B cell (primary cell): ENCODE results near the gene STEAP4. TPM values are rescaled to one million over a fixed set of nuclear protein-coding genes. Genes with fewer than 3 reads are reported as not detected.

ENCODE experiments used
- ATAC-seq: fragments of 200-7000 bp; cut with Tn5 transposase; one replicate; pipeline ENCODE4 v1.10.0; 2021; ENCODE audit warnings: low read depth, mild to moderate bottlenecking, moderate number of reproducible peaks, moderate library complexity
- CTCF ChIA-PET: fragments of 350-600 bp; sonication (Branson Sonifier 250); formaldehyde crosslinking; loops from one replicate; lab custom pipeline; 2021; ENCODE audit warnings: antibody characterized with exemption, inconsistent platforms; lab: Charles Lee
- POLR2A ChIA-PET: fragments of 350-600 bp; sonication (Branson Sonifier 250); formaldehyde crosslinking; loops from one replicate; lab custom pipeline; 2021; ENCODE audit warnings: antibody characterized with exemption; lab: Charles Lee
- DNase-seq: peaks from one replicate; pipeline ENCODE4 v3.0.0; 2013
- H2AFZ ChIP-seq: 2 replicates; pipeline ENCODE4 v1.6.1; 2012; ENCODE audit warnings: mild to moderate bottlenecking, low read depth, low read length; ENCODE audit not compliant: insufficient read depth, poor library complexity, severe bottlenecking
- H3K27ac ChIP-seq, 2 donors: 1 replicate in 1 of 2; 2 replicates in 1 of 2; pipeline ENCODE4 v1.5.1; 2012 to 2013; ENCODE audit warnings: low read length in 2 of 2, mild to moderate bottlenecking in 2 of 2, moderate library complexity in 1 of 2
- H3K27me3 ChIP-seq, 4 experiments: fragments of 200-600 bp in 1 of 4; sonication (generic) in 1 of 4; replicated peaks in 1 of 4; 1 replicate in 2 of 4; 2 replicates in 2 of 4; pipeline versions ENCODE4 v1.6.1 to v1.7.0; 2013 to 2016; ENCODE audit warnings: low read length in 3 of 4, mild to moderate bottlenecking in 2 of 4, mixed read lengths in 1 of 4, moderate library complexity in 1 of 4; ENCODE audit not compliant: insufficient read depth in 4 of 4, control insufficient read depth in 3 of 4; ENCODE audit errors: control extremely low read depth in 1 of 4
- H3K36me3 ChIP-seq, 2 experiments: replicated peaks in 1 of 2; 1 replicate in 1 of 2; 2 replicates in 1 of 2; pipeline versions ENCODE4 v1.6.1 to v1.7.1; 2013; ENCODE audit warnings: low read length in 1 of 2; ENCODE audit not compliant: insufficient read depth in 2 of 2, control insufficient read depth in 1 of 2; ENCODE audit errors: control extremely low read depth in 1 of 2, extremely low read depth in 1 of 2
- H3K4me1 ChIP-seq, 2 donors: fragments of 200-600 bp in 1 of 2; sonication (generic) in 1 of 2; 1 replicate in 1 of 2; 2 replicates in 1 of 2; pipeline versions ENCODE4 v1.5.1 to v1.6.1; 2013 to 2017; ENCODE audit warnings: low read length in 2 of 2; ENCODE audit not compliant: control insufficient read depth in 2 of 2, insufficient read depth in 2 of 2
- H3K4me2 ChIP-seq: replicated peaks from 2 replicates; pipeline ENCODE3; 2012; ENCODE audit warnings: mild to moderate bottlenecking, low read depth, low read length; ENCODE audit not compliant: poor library complexity, severe bottlenecking
- H3K4me3 ChIP-seq, 5 experiments: fragments of 200-600 bp in 1 of 5; sonication (generic) in 1 of 5; 1 replicate in 3 of 5; 2 replicates in 2 of 5; pipeline versions ENCODE4 v1.5.1 to v1.7.0; 2011 to 2016; ENCODE audit warnings: low read length in 4 of 5, mild to moderate bottlenecking in 4 of 5, low read depth in 2 of 5, control low read depth in 1 of 5, moderate library complexity in 1 of 5; ENCODE audit not compliant: insufficient read depth in 1 of 5; ENCODE audit errors: control extremely low read depth in 1 of 5, extremely low read depth in 1 of 5
- H3K79me2 ChIP-seq: fragments of 200-600 bp; sonication (generic); one replicate; pipeline ENCODE4 v1.6.0; 2016; ENCODE audit warnings: low read length; ENCODE audit not compliant: control insufficient read depth, insufficient read depth
- H3K9ac ChIP-seq: fragments of 200-600 bp; sonication (generic); 2 replicates; pipeline ENCODE4 v1.6.1; 2017; ENCODE audit warnings: mild to moderate bottlenecking, low read length, moderate library complexity
- H3K9me3 ChIP-seq, 3 donors: one replicate each; pipeline versions ENCODE4 v1.6.1 to v1.7.1; 2013; ENCODE audit warnings: low read length in 2 of 3; ENCODE audit not compliant: control insufficient read depth in 2 of 3, insufficient read depth in 1 of 3; ENCODE audit errors: control extremely low read depth in 1 of 3
- H4K20me1 ChIP-seq: 2 replicates; pipeline ENCODE4 v1.6.0; 2012; ENCODE audit warnings: mild to moderate bottlenecking, low read length; ENCODE audit not compliant: insufficient read depth, control insufficient read depth, poor library complexity, severe bottlenecking
- H3K27ac Mint-ChIP-seq: one replicate; pipeline ENCODE4 v1.8.0; 2021; ENCODE audit warnings: mixed read lengths
- H3K27me3 Mint-ChIP-seq: one replicate; pipeline ENCODE4 v1.8.0; 2021; ENCODE audit warnings: mixed read lengths
- H3K4me1 Mint-ChIP-seq: one replicate; pipeline ENCODE4 v1.8.0; 2021; ENCODE audit warnings: mixed read lengths
- H3K4me3 Mint-ChIP-seq: one replicate; pipeline ENCODE4 v1.8.0; 2021; ENCODE audit warnings: mixed read lengths
- H3K9me3 Mint-ChIP-seq: one replicate; pipeline ENCODE4 v1.8.0; 2022; ENCODE audit warnings: mixed read lengths; ENCODE audit not compliant: insufficient read depth
- EZH2 ChIP-seq: IDR thresholded peaks from 2 replicates; pipeline ENCODE4 v1.6.1; 2012; ENCODE audit warnings: borderline replicate concordance, low read depth, mild to moderate bottlenecking, moderate library complexity, low read length; ENCODE audit not compliant: insufficient read depth, poor library complexity, severe bottlenecking
- WGBS: methylation state at CpG from one replicate; pipeline ENCODE4 v1.1.5; 2013; ENCODE audit warnings: missing lambda C conversion rate; ENCODE audit not compliant: insufficient coverage; 5-methylcytosine and 5-hydroxymethylcytosine counted together
- intact Hi-C: fragments of 100-400 bp; cut with micrococcal nuclease; formaldehyde crosslinking; loops from one replicate; pipeline ENCODE4 v1.10.0; 2022
- polyA plus RNA-seq: library from polyadenylated mRNA; depleted of rRNA; stranded (reverse); fragments of >200 nt; gene quantifications from 2 replicates; pipeline ENCODE4 v1.2.3, GENCODE V29; 2012
- total RNA-seq, 2 donors: library from RNA; stranded (reverse); fragments of 120-200 nt in 1 of 2; gene quantifications; 1 replicate in 1 of 2; 2 replicates in 1 of 2; pipeline versions ENCODE4 v1.2.3 to v1.2.4, GENCODE V29; 2013 to 2022
- TF ChIP-seq, protein P1 (sequence below): fragments of 200-600 bp; IDR thresholded peaks from one replicate; pipeline ENCODE4 v1.8.0; 2022; ENCODE audit warnings: antibody characterized with exemption, mild to moderate bottlenecking

STEAP4 gene
- total and polyA plus RNA-seq, 2 donors (not counting 1 experiment from before 2014, with no cell fraction given) = 0.04 TPM; not detected in 1

DNA sequence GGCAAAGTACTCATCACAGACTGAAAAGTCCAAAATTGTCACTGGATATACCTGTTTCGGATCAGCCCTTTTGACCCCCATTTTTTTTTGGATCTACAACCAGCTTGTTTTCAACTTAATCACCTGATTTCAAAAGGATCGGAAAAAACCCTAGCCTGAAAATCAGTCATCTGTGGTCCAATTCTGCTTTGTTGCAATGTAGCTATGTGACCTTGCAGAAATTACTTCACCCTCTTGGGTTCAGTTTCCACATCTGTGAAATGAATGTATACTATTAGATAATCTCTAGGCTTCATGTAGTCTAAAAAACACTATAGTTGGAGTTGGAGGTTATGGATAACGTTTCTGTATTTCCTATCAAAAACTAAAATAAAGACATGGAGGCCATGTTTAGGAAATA is 37.1 kb downstream of the STEAP4 start:
- H3K27ac Mint-ChIP-seq = no peak overlapping the region
- Histone ChIP-seq H3K27me3 (peaks cover 0 to 3% (median 0%) of the 10 kb centered on the region in 4 experiments), H3K27ac (no peak overlapping the region), H3K79me2 (no peaks in the 10 kb centered on the region), H2AFZ (no peak overlapping the region), H4K20me1 (no peaks in the 10 kb centered on the region), H3K4me2 (no peak overlapping the region), H3K9me3 (no peaks in the 10 kb centered on the region), H3K36me3 (no peaks in the 10 kb centered on the region), H3K4me1 (no peaks in the 10 kb centered on the region), H3K9ac (no peak overlapping the region), H3K4me3 (no peak overlapping the region)
- TF ChIP-seq, protein P1, sequence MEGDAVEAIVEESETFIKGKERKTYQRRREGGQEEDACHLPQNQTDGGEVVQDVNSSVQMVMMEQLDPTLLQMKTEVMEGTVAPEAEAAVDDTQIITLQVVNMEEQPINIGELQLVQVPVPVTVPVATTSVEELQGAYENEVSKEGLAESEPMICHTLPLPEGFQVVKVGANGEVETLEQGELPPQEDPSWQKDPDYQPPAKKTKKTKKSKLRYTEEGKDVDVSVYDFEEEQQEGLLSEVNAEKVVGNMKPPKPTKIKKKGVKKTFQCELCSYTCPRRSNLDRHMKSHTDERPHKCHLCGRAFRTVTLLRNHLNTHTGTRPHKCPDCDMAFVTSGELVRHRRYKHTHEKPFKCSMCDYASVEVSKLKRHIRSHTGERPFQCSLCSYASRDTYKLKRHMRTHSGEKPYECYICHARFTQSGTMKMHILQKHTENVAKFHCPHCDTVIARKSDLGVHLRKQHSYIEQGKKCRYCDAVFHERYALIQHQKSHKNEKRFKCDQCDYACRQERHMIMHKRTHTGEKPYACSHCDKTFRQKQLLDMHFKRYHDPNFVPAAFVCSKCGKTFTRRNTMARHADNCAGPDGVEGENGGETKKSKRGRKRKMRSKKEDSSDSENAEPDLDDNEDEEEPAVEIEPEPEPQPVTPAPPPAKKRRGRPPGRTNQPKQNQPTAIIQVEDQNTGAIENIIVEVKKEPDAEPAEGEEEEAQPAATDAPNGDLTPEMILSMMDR = no peak
- TF ChIP-seq EZH2 = no peak
- POLR2A ChIA-PET = no interaction called here
- no peak for ATAC-seq
- intact Hi-C loops = no loop called here
- no peak for DNase-seq
- 100% methylated on average over 1 of the region's 3 CpGs for WGBS
- CTCF ChIA-PET = no interaction called here
- no peaks in the 10 kb centered on the region for H3K27me3 Mint-ChIP-seq
- H3K4me1 Mint-ChIP-seq = no peaks in the 10 kb centered on the region
- H3K4me3 Mint-ChIP-seq = no peak overlapping the region
- no peaks in the 10 kb centered on the region for H3K9me3 Mint-ChIP-seq

DNA sequence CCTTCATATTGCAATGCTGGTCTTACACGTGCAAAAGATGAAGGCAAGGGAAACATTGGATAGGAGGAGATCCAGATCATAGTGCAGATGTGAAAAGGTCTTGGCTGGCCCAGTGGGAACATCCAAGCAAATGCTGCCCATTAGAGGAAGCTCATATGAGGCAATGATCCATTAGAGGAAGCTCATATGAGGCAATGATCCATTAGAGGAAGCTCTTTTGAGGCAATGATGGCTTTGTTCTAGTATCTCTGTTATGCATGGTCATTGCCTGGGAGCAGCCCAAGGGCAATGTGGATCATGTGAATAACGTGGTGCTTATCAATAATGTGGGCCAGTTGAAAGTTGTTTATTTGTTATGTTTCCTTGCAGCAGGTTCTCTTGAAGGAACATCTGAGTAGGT is 37.8 kb downstream of the STEAP4 start:
- Histone ChIP-seq H3K27me3 (peaks cover 0 to 3% (median 0%) of the 10 kb centered on the region in 4 experiments), H4K20me1 (no peaks in the 10 kb centered on the region), H3K4me2 (no peak overlapping the region), H3K36me3 (no peaks in the 10 kb centered on the region), H3K79me2 (no peaks in the 10 kb centered on the region), H3K4me1 (no peaks in the 10 kb centered on the region), H3K4me3 (no peak overlapping the region), H2AFZ (no peak overlapping the region), H3K9me3 (no peaks in the 10 kb centered on the region), H3K27ac (no peak overlapping the region), H3K9ac (no peak overlapping the region)
- TF ChIP-seq EZH2 = no peak
- TF ChIP-seq, protein P1 = no peak
- no peak overlapping the region for H3K27ac Mint-ChIP-seq
- no peak for ATAC-seq
- H3K9me3 Mint-ChIP-seq = no peaks in the 10 kb centered on the region
- WGBS = 81% methylated on average over 2 of the region's 2 CpGs
- DNase-seq = no peak
- no peaks in the 10 kb centered on the region for H3K4me1 Mint-ChIP-seq
- H3K4me3 Mint-ChIP-seq = no peak overlapping the region
- ChIA-PET CTCF (no interaction called here), POLR2A (no interaction called here)
- peaks cover 1% of the 10 kb centered on the region for H3K27me3 Mint-ChIP-seq
- intact Hi-C loops = no loop called here
